ENCODE results near the gene CFAP74. TPM values are rescaled to one million over a fixed set of nuclear protein-coding genes. Genes with fewer than 3 reads are reported as not detected.

CFAP74 gene
- total RNA-seq, 3 donors from 2014 or later (not counting 1 experiment from before 2014, with no cell fraction given), result not detected

GRCh38 chr1:1968767-1969504 is 34.6 kb downstream of the CFAP74 start:
- Mint-ChIP-seq H3K27me3 (ENCODE audit: low read depth in 2 of 2) (peaks cover 0 to 9% of the 10 kb centered on the region in 2 donors), H3K4me1 (no peaks in the 10 kb centered on the region), H3K27ac (no peak overlapping the region), H3K4me3 (no peak overlapping the region), H3K36me3 (no peaks in the 10 kb centered on the region), H3K9me3 (no peaks in the 10 kb centered on the region)
- H3K4me1 ChIP-seq (ENCODE audit: control insufficient read depth, insufficient read depth, low read length), result no peaks in the 10 kb centered on the region
- no peaks in the 10 kb centered on the region for H3K36me3 ChIP-seq (ENCODE audit: control insufficient read depth, insufficient read depth, low read length)
- no peak overlapping the region for H3K4me3 ChIP-seq (ENCODE audit: low read length)
- TF ChIP-seq CTCF (IDR thresholded peaks at IDR 0.05), result no peak
- H3K27me3 ChIP-seq (ENCODE audit: control insufficient read depth, insufficient read depth, low read length), result no peaks in the 10 kb centered on the region
- H3K27ac ChIP-seq (ENCODE audit: low read length), result no peak overlapping the region
- no peaks in the 10 kb centered on the region for H3K9me3 ChIP-seq (ENCODE audit: control insufficient read depth, insufficient read depth, low read length)
- WGBS (ENCODE audit: insufficient coverage), result 67% methylated on average over 12 of the region's 12 CpGs
- DNase-seq (no peak), ATAC-seq (no peak)
- intact Hi-C loops (cut with micrococcal nuclease), result no loop called here

- 79% methylated on average over 3 of the region's 3 CpGs for WGBS (ENCODE audit: insufficient coverage)
- DNase-seq, result no peak
- Histone ChIP-seq H3K9me3 (ENCODE audit: control insufficient read depth, insufficient read depth, low read length) (no peaks in the 10 kb centered on the region), H3K4me1 (ENCODE audit: control insufficient read depth, insufficient read depth, low read length) (no peaks in the 10 kb centered on the region), H3K4me3 (ENCODE audit: low read length) (no peak overlapping the region), H3K27me3 (ENCODE audit: control insufficient read depth, insufficient read depth, low read length) (no peaks in the 10 kb centered on the region), H3K36me3 (ENCODE audit: control insufficient read depth, insufficient read depth, low read length) (no peaks in the 10 kb centered on the region), H3K27ac (ENCODE audit: low read length) (no peak overlapping the region)
- no peak overlapping the region for H3K27ac Mint-ChIP-seq
- TF ChIP-seq CTCF (IDR thresholded peaks at IDR 0.05), result no peak
- H3K9me3 Mint-ChIP-seq, result no peaks in the 10 kb centered on the region
- H3K4me3 Mint-ChIP-seq, result no peak overlapping the region
- no peaks in the 10 kb centered on the region for H3K36me3 Mint-ChIP-seq
- peaks cover 0 to 6% of the 10 kb centered on the region in 2 donors for H3K27me3 Mint-ChIP-seq (ENCODE audit: low read depth in 2 of 2)
- intact Hi-C loops (cut with micrococcal nuclease), result no loop called here
- no peak for ATAC-seq
- H3K4me1 Mint-ChIP-seq, result no peaks in the 10 kb centered on the region
These were observed 35.7 kb downstream of the CFAP74 start for GRCh38 chr1:1967879-1968278.

- no peaks in the 10 kb centered on the region for H3K27me3 ChIP-seq (ENCODE audit: control insufficient read depth, insufficient read depth, low read length)
- DNase-seq (no peak), ATAC-seq (no peak)
- 54% methylated on average over 16 of the region's 16 CpGs for WGBS (ENCODE audit: insufficient coverage)
- H3K27ac ChIP-seq (ENCODE audit: low read length), result no peak overlapping the region
- H3K36me3 ChIP-seq (ENCODE audit: control insufficient read depth, insufficient read depth, low read length), result no peaks in the 10 kb centered on the region
- Mint-ChIP-seq H3K27me3 (ENCODE audit: low read depth in 2 of 2) (peaks cover 0 to 6% of the 10 kb centered on the region in 2 donors), H3K9me3 (no peaks in the 10 kb centered on the region), H3K4me1 (no peaks in the 10 kb centered on the region), H3K36me3 (no peaks in the 10 kb centered on the region), H3K27ac (no peak overlapping the region), H3K4me3 (no peak overlapping the region)
- intact Hi-C loops (cut with micrococcal nuclease), result no loop called here
- H3K9me3 ChIP-seq (ENCODE audit: control insufficient read depth, insufficient read depth, low read length), result no peaks in the 10 kb centered on the region
- no peaks in the 10 kb centered on the region for H3K4me1 ChIP-seq (ENCODE audit: control insufficient read depth, insufficient read depth, low read length)
- no peak overlapping the region for H3K4me3 ChIP-seq (ENCODE audit: low read length)
- TF ChIP-seq CTCF (IDR thresholded peaks at IDR 0.05), result no peak
These were observed 36.4 kb downstream of the CFAP74 start for GRCh38 chr1:1967151-1967550.
